IPS-15b (cell line): Measurements from ENCODE around the gene RUNX2.
"Not testable (repeated sequence)": the region's sequence is repeated elsewhere in the genome, so short reads cannot be mapped to it uniquely, and the experiment has no call there.

Experiments
- H3K27me3 ChIP-seq: one replicate; pipeline ENCODE4 v1.6.1; 2013; ENCODE audit warnings: low read length; ENCODE audit not compliant: control insufficient read depth, insufficient read depth
- H3K36me3 ChIP-seq: one replicate; pipeline ENCODE4 v1.6.1; 2013; ENCODE audit warnings: low read length; ENCODE audit not compliant: control insufficient read depth, insufficient read depth
- H3K4me1 ChIP-seq: one replicate; pipeline ENCODE4 v1.6.1; 2013; ENCODE audit warnings: mild to moderate bottlenecking, low read length; ENCODE audit not compliant: control insufficient read depth, insufficient read depth
- H3K4me3 ChIP-seq: one replicate; pipeline ENCODE4 v1.5.1; 2013; ENCODE audit warnings: low read depth, low read length
- H3K9ac ChIP-seq: one replicate; pipeline ENCODE4 v1.6.1; 2013; ENCODE audit warnings: low read depth, mild to moderate bottlenecking, low read length
- H3K9me3 ChIP-seq: one replicate; pipeline ENCODE4 v1.6.1; 2013; ENCODE audit warnings: mild to moderate bottlenecking, low read length; ENCODE audit not compliant: control insufficient read depth, insufficient read depth

RUNX2 gene

GRCh38 chr6:45675166-45675565 lies 347.0 kb downstream of the RUNX2 start:
- not testable (repeated sequence) for H3K9me3 ChIP-seq, H3K4me1 ChIP-seq, H3K36me3 ChIP-seq, H3K27me3 ChIP-seq, H3K9ac ChIP-seq
- peak overlapping the region; percentile 41 for H3K4me3 ChIP-seq

- Histone ChIP-seq H3K9ac (no peak overlapping the region), H3K27me3 (peaks cover 8% of the 10 kb centered on the region), H3K9me3 (no peaks in the 10 kb centered on the region), H3K4me3 (peak overlapping the region; percentile 41), H3K36me3 (no peaks in the 10 kb centered on the region), H3K4me1 (no peaks in the 10 kb centered on the region)
Measured at GRCh38 chr6:45675634-45676033, 347.5 kb downstream of the RUNX2 start.

- Histone ChIP-seq H3K9me3 (no peaks in the 10 kb centered on the region), H3K4me1 (no peaks in the 10 kb centered on the region), H3K36me3 (no peaks in the 10 kb centered on the region), H3K9ac (no peak overlapping the region), H3K4me3 (no peak overlapping the region), H3K27me3 (peaks cover 8% of the 10 kb centered on the region)
Measured at GRCh38 chr6:45676380-45676779, 348.2 kb downstream of the RUNX2 start.

- H3K4me3 ChIP-seq, result no peak overlapping the region
- H3K9me3 ChIP-seq, result no peaks in the 10 kb centered on the region
- H3K9ac ChIP-seq, result no peak overlapping the region
- peaks cover 8% of the 10 kb centered on the region for H3K27me3 ChIP-seq
- H3K36me3 ChIP-seq, result no peaks in the 10 kb centered on the region
- H3K4me1 ChIP-seq, result no peaks in the 10 kb centered on the region
Measured at GRCh38 chr6:45677381-45678284, 349.5 kb downstream of the RUNX2 start.

- Histone ChIP-seq H3K9ac (no peak overlapping the region), H3K27me3 (peaks cover 8% of the 10 kb centered on the region), H3K4me1 (no peaks in the 10 kb centered on the region), H3K9me3 (no peaks in the 10 kb centered on the region), H3K36me3 (no peaks in the 10 kb centered on the region), H3K4me3 (no peak overlapping the region)
Measured at GRCh38 chr6:45678285-45678607, 350.1 kb downstream of the RUNX2 start.

GRCh38 chr6:45679163-45679562 lies 351.0 kb downstream of the RUNX2 start:
- no peaks in the 10 kb centered on the region for H3K36me3 ChIP-seq

GRCh38 chr6:45679631-45680030 lies 351.5 kb downstream of the RUNX2 start:
- H3K4me1 ChIP-seq, result no peaks in the 10 kb centered on the region
- no peaks in the 10 kb centered on the region for H3K36me3 ChIP-seq

More at GRCh38 chr6:45679163-45679562, 351.0 kb downstream of the RUNX2 start:
- H3K4me1 ChIP-seq, result no peaks in the 10 kb centered on the region
- no peak overlapping the region for H3K4me3 ChIP-seq
- no peaks in the 10 kb centered on the region for H3K9me3 ChIP-seq
- peaks cover 8% of the 10 kb centered on the region for H3K27me3 ChIP-seq
- H3K9ac ChIP-seq, result no peak overlapping the region

GRCh38 chr6:45681860-45682511 lies 353.9 kb downstream of the RUNX2 start:
- no peaks in the 10 kb centered on the region for H3K4me1 ChIP-seq
- H3K9ac ChIP-seq, result no peak overlapping the region
- H3K27me3 ChIP-seq, result no peaks in the 10 kb centered on the region
- no peaks in the 10 kb centered on the region for H3K36me3 ChIP-seq
- no peaks in the 10 kb centered on the region for H3K9me3 ChIP-seq
- no peak overlapping the region for H3K4me3 ChIP-seq

More at GRCh38 chr6:45679631-45680030, 351.5 kb downstream of the RUNX2 start:
- H3K27me3 ChIP-seq, result peaks cover 8% of the 10 kb centered on the region
- no peaks in the 10 kb centered on the region for H3K9me3 ChIP-seq
- no peak overlapping the region for H3K9ac ChIP-seq
- H3K4me3 ChIP-seq, result no peak overlapping the region

- Histone ChIP-seq H3K27me3 (no peaks in the 10 kb centered on the region), H3K9me3 (no peaks in the 10 kb centered on the region), H3K9ac (no peak overlapping the region), H3K4me3 (no peak overlapping the region), H3K36me3 (no peaks in the 10 kb centered on the region), H3K4me1 (no peaks in the 10 kb centered on the region)
Measured at GRCh38 chr6:45684476-45684875, 356.3 kb downstream of the RUNX2 start.

GRCh38 chr6:45685076-45685475 lies 356.9 kb downstream of the RUNX2 start:
- H3K4me1 ChIP-seq, result no peaks in the 10 kb centered on the region
- H3K9me3 ChIP-seq, result no peaks in the 10 kb centered on the region
- H3K4me3 ChIP-seq, result no peak overlapping the region
- no peaks in the 10 kb centered on the region for H3K36me3 ChIP-seq
- H3K27me3 ChIP-seq, result no peaks in the 10 kb centered on the region
- H3K9ac ChIP-seq, result no peak overlapping the region

GRCh38 chr6:45686841-45687569 lies 358.9 kb downstream of the RUNX2 start:
- Histone ChIP-seq H3K9ac (no peak overlapping the region), H3K36me3 (no peaks in the 10 kb centered on the region), H3K9me3 (no peaks in the 10 kb centered on the region), H3K27me3 (no peaks in the 10 kb centered on the region), H3K4me1 (no peaks in the 10 kb centered on the region), H3K4me3 (no peak overlapping the region)
